ENCODE results near the gene MLLT6.

Gene MLLT6

GRCh38 chr17:38729368-38729885 is 24.4 kb downstream of the MLLT6 start:
- DNase-seq, result no peak

DNA sequence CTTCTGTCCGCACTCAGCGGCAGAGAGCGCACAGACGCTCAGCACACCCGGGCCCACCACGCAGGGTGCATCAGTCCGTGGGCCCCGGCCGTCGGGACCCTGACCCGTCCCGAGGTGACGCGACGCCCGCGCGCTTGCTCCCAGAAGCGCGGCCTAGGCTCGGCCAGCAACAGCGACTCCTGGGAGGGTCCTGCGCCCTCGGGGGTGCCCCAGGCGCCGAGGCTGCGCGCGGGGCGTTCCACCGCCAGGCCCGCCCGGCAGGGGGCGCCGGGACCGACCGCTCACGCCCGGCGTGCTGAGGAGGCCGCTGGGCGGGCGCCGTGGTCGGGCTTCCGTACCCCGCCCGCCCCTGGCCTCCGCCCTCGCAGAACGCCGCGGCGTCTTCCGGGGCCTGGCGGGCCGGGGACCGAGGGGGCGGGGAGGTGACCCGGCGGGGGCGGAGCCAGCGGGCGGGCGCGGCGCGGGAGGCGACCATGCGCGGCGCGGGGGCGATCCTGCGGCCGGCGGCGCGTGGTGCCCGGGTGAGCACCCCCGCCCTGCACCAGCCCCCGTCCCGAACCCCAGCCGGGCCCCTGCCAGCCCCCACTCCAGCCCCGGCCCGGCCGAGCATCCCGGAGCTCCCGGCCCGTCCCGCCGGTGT is 24.9 kb downstream of the MLLT6 start, which contains the start of gene CISD3:
CISD3 (plus strand) TSS at position 456 of the 640 bp plus-strand sequence; CDS start at position 474, 18 bp downstream.
- peak; percentile 81 for DNase-seq

- DNase-seq, result no peak
These were observed 25.7 kb downstream of the MLLT6 start for GRCh38 chr17:38730526-38731379.

DNA sequence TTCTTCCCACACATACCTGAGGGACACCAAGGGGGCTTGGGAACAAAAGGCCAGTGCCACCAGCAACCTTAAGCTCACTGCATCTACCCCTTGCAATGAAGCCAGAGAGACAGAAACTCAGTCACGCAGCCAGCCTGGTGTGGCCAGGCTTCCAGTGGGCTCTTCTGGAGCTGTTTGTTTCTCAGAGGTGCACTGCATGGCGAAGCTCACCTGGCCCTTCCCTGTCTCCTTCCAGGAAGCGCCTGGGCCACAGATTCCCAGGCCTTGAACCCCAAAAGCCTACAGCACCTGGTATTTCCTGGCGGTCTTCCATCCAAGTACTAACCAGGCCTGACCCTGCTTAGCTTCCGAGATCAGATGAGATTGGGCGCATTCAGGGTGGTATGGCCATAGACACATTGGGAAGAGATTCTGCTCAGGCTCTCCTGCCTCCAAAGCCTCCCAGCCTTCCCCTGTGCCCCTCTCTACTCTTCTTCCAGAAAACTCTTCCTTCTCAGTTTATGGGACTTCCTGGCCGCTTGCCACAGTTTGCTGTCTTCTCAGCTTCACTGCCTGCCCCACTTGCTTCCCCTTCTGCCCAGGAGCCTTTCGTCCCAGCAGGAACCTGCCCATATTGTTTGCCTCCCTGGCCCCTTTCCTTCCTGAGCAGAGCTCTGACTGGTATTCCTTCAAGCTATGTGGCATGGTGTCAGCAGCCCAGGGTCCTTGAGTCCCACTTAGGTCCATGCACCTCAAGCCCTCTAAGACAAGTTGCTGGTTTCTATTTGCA is 26.6 kb downstream of the MLLT6 start:
- peak; percentile 18 for DNase-seq

- no peak for DNase-seq
These were observed 27.6 kb downstream of the MLLT6 start for GRCh38 chr17:38732376-38733281.

DNA sequence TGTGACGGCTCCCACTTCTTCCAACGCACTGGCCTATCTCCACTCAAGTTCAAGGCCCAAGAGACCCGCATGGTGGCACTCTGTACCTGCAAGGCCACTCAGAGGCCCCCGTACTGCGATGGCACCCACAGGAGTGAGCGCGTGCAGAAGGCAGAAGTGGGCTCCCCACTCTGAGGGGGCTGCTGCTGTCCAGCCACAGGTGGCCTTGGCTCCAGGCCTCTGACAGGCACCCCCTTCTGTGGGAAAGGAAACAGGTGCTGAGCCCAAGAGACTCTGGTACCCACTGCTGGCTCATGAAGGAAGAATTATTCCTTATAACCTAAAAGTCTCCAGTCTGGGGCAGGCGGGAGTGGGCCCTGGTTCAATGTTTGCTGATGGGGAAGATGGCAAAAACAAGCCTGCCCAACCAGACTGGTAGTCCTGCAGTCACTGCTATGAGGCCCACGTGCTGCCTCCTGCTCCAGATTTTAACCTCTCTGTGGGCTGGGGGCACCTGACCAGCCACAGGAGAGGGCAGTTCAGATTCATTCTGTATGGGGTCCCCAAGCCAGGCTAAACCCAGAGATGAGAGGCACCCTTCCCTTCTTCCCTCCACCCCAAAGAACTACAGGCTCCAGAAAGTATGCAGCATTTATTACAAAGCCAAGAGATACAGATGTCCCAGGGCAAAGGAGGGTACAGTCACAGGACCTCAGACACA is 28.4 kb downstream of the MLLT6 start:
- no peak for DNase-seq

GRCh38 chr17:38733982-38734973 is 29.2 kb downstream of the MLLT6 start:
- no peak for DNase-seq

- DNase-seq, result peak; percentile 37
These were observed 30.3 kb downstream of the MLLT6 start for GRCh38 chr17:38735161-38735997.

GRCh38 chr17:38738007-38738662 is 33.1 kb downstream of the MLLT6 start:
- no peak for DNase-seq

DNA sequence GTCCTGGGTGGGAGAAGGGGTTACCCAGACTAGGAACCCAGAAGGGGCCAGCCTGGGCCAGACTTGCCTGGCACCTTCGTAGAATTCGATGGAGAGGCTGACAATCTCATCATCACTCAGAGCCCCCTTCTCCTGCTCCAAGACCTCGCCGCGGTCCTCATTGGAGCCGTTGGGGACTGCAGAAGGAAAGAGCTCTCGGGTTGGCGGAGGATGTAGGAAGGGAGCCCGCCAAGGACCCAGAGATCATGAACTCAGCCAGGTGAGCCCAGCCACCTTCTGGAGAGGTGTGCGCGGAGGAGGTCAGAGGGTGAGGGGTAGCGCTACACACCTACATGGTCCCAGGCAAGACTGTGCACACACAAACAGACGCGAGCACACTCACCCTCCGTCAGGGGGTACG is 33.6 kb downstream of the MLLT6 start:
- no peak for DNase-seq

DNA sequence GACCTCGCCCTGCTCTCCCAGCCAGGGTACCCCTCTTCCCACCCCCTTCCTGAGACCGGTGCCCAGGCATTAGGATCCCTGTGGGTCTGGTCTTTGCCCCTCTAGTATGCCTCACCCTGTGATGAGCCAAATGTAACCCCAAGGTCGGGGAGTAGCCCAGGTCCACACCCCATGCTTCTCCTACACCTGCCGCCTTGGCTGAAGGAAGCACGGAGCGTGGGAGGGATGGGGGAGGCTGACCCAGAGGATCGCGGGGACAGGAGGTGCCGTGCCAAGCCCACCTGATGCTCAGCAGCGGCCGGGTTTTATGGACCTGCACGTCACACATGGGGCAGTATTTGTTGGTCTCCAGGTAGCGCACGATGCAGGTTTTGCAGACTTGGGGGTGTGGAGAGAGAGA is 34.2 kb downstream of the MLLT6 start:
- DNase-seq, result no peak

DNA sequence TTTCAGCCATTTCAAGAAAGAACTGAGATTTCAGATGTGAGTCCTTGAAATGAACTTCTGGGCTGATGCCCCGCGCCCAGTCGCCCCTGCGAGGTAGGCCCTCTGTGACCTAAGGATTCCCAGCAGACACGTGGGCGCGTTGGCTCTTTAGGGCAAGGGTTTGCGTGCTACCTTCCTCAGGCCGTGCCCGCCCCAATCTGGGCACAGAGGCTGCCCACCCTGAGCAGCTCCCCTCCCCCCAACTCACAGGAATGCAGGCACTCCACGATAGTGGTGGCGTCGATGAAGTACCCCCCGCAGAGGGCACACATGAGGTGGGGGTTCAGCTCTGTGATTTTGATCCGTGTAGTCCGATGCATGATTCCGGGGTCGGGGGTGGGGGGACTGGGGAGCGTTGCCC is 35.0 kb downstream of the MLLT6 start:
- no peak for DNase-seq

DNA sequence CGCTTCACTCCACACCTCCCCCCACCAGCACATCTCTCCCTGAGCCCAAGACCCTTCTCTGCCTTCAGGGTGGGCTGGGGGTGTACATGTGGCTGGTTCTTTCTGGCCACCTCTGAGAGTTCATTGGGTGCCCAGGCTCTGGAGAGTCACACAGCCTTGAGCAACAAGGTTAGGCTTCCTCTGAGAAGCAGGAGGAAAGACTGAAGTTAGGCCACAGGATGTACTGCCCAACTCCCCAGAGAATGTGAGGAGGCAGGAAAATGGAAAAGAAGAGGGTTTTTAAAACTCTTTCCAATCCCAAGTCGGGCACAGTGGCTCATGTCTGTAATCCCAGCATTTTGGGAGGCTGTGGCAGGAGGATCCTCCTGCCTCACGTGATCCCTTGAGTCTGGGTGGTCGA is 35.7 kb downstream of the MLLT6 start:
- DNase-seq, result no peak

- no peak for DNase-seq
These were observed 36.4 kb downstream of the MLLT6 start for GRCh38 chr17:38741461-38741860.

DNA sequence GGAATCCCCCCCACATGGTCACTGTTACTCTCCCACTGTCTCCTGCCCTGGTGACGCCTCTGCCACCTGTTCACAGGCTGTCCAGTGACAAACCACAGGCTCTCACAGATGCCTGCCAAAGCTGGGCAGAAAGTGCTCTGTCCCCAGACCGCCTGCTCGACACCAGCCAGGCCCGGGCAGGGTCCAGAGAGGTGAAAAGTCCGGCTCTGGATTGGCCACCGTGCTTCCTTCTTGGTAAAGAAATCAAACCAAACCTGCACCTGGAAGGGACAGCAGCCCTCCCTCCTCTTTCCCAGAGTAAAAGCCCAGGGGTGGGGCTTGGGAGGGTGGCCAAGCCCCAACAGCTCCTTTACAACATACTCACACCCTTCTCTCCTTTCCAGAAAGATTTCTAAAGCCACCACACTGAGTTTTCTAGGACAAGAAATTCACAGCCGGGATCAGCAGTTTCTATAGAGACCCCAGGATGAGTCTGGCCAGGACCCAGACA is 36.9 kb downstream of the MLLT6 start:
- no peak for DNase-seq

- DNase-seq, result no peak
These were observed 37.6 kb downstream of the MLLT6 start for GRCh38 chr17:38742411-38743308.

DNA sequence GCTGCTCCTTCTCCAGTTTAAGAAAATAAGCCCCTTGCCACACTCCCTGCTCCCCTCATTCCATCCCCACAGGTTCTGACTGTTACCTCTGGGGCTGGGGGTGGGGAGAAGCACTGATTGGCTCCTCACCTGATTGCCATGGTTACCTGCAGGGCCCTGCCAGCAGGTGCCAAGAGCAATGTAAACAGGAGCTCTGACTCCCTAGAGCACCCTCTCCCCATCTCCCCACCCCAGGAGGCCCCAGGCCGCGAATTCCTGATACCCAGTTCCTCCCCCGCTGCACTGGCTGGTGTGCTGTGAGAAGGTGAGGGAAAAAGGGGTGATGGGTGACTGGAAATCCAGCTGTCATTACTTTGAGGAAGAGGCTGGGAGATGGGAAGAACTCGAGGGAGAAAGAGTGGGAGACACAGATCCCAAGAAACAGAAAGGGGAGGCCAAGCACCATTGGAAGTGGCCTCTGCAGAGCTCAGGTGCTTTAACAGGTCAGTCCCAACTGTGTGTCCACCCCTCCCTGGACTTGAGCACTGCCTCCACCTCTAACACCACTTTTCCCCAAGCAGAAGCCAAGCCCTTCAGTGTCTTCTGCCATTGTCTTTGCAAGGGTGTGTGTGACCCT is 38.6 kb downstream of the MLLT6 start:
- DNase-seq, result no peak
